ENCODE measurements around the gene R3HDM2.
A peak's percentile ranks its signal among the peaks of the same experiment; 100 is the strongest.

The R3HDM2 gene

DNA sequence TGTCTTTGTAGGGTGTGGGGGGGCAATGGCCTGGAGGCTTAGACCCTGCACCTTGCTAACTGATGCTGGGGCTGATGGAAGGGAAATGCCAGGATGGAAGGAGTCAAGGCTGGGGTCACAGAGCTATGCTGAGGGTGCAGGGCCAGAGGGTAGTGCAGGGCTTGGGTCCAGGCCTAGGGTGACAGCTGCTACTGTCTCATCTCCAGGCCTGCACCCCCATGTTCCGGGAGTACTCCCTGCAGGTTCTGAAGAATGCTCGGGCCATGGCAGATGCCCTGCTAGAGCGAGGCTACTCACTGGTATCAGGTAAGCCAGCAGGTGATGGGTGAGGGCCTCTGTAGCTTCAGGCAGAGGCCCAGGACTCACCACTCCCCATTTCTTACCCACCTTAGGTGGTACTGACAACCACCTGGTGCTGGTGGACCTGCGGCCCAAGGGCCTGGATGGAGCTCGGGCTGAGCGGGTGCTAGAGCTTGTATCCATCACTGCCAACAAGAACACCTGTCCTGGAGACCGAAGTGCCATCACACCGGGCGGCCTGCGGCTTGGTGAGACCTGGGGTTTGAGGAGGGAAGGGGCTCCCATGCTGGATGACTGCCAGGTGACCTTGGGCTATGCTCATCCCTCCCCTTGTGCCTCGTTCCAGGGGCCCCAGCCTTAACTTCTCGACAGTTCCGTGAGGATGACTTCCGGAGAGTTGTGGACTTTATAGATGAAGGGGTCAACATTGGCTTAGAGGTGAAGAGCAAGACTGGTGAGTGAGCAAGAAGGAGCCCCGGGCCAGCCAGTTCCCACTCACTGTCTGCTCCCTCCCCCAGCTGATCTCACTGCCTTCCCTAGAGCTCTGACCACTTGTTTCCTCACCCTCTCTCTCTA, 197.2 kb downstream of the R3HDM2 start:
- no peak overlapping the region for H3K4me3 ChIP-seq (ENCODE audit: low read length)
- TF ChIP-seq, protein P1, sequence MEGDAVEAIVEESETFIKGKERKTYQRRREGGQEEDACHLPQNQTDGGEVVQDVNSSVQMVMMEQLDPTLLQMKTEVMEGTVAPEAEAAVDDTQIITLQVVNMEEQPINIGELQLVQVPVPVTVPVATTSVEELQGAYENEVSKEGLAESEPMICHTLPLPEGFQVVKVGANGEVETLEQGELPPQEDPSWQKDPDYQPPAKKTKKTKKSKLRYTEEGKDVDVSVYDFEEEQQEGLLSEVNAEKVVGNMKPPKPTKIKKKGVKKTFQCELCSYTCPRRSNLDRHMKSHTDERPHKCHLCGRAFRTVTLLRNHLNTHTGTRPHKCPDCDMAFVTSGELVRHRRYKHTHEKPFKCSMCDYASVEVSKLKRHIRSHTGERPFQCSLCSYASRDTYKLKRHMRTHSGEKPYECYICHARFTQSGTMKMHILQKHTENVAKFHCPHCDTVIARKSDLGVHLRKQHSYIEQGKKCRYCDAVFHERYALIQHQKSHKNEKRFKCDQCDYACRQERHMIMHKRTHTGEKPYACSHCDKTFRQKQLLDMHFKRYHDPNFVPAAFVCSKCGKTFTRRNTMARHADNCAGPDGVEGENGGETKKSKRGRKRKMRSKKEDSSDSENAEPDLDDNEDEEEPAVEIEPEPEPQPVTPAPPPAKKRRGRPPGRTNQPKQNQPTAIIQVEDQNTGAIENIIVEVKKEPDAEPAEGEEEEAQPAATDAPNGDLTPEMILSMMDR (conservative IDR thresholded peaks at IDR 0.05; ENCODE audit: low read length), result no peak
- DNase-seq (ENCODE audit: low read depth), result peak; percentile 66

DNA sequence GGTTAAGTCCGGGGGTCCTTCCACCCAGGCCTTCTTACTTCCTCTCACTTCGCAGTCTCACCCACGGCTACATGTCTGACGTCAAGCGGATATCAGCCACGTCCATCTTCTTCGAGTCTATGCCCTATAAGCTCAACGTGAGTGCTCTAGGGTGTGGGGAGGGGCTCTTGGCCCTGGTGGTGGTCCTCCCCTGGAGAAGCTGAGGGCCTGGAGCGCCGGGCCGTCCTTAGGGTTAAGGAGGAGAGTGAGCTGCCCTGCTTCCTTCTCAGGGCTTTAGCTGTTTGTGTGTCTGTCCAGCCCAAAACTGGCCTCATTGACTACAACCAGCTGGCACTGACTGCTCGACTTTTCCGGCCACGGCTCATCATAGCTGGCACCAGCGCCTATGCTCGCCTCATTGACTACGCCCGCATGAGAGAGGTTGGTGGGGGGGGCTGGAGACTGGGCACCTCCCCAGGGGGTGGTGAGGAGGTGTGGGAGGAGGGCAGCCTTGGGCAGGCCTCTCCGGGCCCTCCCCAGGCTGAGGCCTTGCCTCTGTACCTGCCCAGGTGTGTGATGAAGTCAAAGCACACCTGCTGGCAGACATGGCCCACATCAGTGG, 198.6 kb downstream of the R3HDM2 start:
- DNase-seq (ENCODE audit: low read depth), result no peak
- TF ChIP-seq, protein P1 (conservative IDR thresholded peaks at IDR 0.05; ENCODE audit: low read length), result no peak
- H3K4me3 ChIP-seq (ENCODE audit: low read length), result peak overlapping the region; percentile 97

DNA sequence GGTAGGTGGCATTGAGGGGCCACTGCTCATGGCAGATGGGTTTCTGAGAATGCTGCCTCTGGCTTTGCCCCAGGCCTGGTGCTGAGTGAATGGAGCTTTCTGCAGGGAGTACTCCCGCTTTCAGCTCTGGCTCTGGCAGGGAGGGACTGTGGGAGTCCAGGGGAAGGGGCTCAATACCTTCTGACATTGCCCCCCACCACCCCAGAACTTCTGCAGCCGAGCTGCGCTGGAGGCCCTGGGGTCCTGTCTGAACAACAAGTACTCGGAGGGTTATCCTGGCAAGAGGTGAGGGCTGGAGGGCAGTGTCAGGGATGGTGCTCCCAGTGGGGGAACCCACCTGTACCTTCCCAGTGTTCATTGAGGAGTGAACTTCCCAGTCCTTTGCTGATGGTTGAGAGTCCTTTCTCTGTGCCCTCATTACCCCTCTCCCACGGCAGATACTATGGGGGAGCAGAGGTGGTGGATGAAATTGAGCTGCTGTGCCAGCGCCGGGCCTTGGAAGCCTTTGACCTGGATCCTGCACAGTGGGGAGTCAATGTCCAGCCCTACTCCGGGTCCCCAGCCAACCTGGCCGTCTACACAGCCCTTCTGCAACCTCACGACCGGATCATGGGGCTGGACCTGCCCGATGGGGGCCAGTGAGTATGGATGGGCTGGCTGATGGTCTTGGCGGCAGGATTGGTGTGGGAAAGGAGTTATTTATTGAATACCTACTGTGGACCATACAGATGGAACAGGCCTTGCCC, 199.4 kb downstream of the R3HDM2 start:
- no peak for DNase-seq (ENCODE audit: low read depth)
- H3K4me3 ChIP-seq (ENCODE audit: low read length), result peak overlapping the region; percentile 97
- TF ChIP-seq, protein P1 (conservative IDR thresholded peaks at IDR 0.05; ENCODE audit: low read length), result no peak

DNA sequence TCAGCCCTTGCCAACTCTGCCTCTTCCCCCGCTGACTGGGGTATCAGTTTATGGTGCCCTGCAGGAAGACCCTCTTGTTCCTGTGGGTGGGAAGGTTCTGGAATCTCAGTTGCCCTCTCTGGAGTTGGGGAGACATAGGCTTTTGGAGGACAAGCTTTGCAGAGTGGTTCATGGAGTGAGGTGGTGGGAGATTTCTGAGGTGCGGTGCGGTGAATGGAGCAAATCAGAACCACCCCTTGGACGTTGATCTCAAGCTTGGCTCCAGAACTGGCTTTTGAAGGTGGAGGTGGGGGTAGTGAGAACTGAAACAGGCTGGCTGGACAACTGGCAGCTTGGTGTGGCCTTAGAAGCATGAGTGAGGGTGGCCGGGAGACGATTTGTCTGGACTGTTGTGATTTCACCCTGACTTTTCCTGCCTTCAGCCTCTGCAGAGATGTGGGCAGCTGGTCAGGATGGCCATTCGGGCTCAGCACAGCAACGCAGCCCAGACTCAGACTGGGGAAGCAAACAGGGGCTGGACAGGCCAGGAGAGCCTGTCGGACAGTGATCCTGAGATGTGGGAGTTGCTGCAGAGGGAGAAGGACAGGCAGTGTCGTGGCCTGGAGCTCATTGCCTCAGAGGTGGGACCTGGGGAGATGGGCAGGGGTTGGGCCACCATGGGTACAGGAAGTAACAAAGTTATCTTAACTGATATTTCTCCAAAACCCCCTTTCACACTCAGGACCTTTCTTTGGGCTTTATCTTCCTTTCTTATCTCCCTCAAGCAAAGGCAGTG, 200.3 kb downstream of the R3HDM2 start:
- TF ChIP-seq, protein P1 (conservative IDR thresholded peaks at IDR 0.05; ENCODE audit: low read length), result no peak
- DNase-seq (ENCODE audit: low read depth), result no peak
- peak overlapping the region; percentile 97 for H3K4me3 ChIP-seq (ENCODE audit: low read length)

DNA sequence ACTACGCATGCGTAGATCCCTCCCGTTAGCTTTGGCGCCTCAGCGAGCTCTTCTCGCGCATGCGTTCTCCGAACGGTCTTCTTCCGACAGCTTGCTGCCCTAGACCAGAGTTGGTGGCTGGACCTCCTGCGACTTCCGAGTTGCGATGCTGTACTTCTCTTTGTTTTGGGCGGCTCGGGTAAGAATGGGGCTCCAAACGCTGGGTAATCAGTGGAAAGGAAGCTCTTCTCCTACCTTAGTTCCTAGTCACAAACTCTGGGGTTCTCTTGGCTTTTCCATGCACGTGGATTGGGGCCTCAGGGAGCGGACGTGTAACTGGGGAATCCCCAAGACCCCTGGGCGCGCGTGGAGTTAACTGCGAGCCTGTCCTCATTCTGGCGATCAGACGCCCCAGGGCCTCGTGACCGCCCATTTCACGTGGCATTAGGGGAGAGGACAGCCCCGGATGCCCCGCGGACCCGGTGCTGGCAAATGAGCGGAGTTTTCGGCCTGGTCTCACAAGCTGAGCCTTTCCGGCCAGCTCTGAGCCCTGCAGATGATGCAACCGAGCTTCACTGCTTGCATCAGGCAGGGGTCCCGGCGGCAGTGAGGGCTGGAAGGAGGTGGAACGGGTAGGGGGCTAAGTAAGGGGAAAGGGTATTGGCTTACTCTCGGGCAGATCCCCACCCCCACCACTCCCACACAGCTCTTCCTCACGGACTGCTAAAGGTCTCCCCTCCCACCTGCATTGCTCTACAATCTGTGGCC, 201.0 kb downstream of the R3HDM2 start, which contains the start of gene SHMT2:
SHMT2 (plus strand) TSS at position 78 of the 747 bp plus-strand sequence; CDS start at position 146, 68 bp downstream.
- DNase-seq (ENCODE audit: low read depth), result peak; percentile 96
- TF ChIP-seq, protein P1 (conservative IDR thresholded peaks at IDR 0.05; ENCODE audit: low read length), result no peak
- H3K4me3 ChIP-seq (ENCODE audit: low read length), result peak within 1 kb of the TSS; percentile 97

DNA sequence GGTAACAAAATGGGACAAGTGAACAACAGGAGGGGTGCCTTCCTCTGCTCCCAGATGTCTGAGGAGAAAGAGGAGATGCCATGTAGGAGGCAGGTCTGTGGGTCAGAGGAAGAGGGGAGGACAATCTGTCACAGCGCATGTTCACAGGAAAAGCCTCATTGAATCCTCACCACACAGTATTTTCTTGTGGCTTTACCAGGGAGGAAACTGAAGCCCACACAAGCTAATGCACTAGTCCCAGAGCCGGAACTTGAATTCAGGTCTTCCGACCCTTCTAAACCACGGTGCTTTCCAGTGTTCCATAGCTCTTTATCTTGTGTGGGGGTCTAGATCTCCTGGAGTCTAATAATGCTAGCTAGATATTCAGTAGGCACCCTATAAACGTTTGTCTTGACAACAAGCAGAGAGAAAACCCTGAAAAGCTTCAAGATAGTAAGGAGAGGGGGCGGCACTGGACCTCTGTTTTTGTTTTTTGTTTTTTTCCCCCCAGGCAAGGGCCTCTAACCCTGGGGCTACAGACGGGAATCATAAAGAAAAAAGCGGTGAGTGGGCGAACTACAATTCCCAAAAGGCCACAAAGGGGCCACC, 201.7 kb downstream of the R3HDM2 start:
- peak; percentile 47 for DNase-seq (ENCODE audit: low read depth)
- peak overlapping the region; percentile 97 for H3K4me3 ChIP-seq (ENCODE audit: low read length)
- TF ChIP-seq, protein P1 (conservative IDR thresholded peaks at IDR 0.05; ENCODE audit: low read length), result no peak

Data from AG10803 (cell line).